ENCODE measurements around the gene CNOT9. TPM values are rescaled to one million over a fixed set of nuclear protein-coding genes. Genes with fewer than 3 reads are reported as not detected.
A peak's percentile ranks its signal among the peaks of the same experiment; 100 is the strongest.

The CNOT9 gene
- polyA plus RNA-seq, 3 donors, result 14.5 to 21.5 (median 18.4) TPM

GRCh38 chr2:218585541-218585940 lies 16.9 kb downstream of the CNOT9 start:
- no peaks in the 10 kb centered on the region for H3K9me3 ChIP-seq (replicated peaks in 1 of 2; ENCODE audit: control insufficient read depth in 1 of 2, insufficient read depth in 1 of 2, low read length in 2 of 2)
- Mint-ChIP-seq H3K27me3 (ENCODE audit: low read depth in 3 of 3) (no peaks in the 10 kb centered on the region), H3K9me3 (no peaks in the 10 kb centered on the region), H3K4me1 (no peaks in the 10 kb centered on the region), H3K4me3 (no peak overlapping the region), H3K36me3 (peaks cover 77 to 93% of the 10 kb centered on the region in 2 donors), H3K27ac (peak overlapping the region in 1 of 7 donors; percentile 45)
- no peak for DNase-seq
- H3K4me3 ChIP-seq (replicated peaks in 1 of 3; ENCODE audit: low read depth in 2 of 3, low read length in 3 of 3), result no peak overlapping the region
- no peaks in the 10 kb centered on the region for H3K4me1 ChIP-seq (ENCODE audit: control insufficient read depth in 1 of 2, insufficient read depth in 2 of 2, low read length in 2 of 2)
- no CpG with 5 or more reads among the region's 1 CpG for WGBS (ENCODE audit: insufficient coverage)
- H3K36me3 ChIP-seq (replicated peaks in 1 of 2; ENCODE audit: control insufficient read depth in 1 of 2, insufficient read depth in 2 of 2, low read length in 2 of 2), result peaks cover 82 to 99% of the 10 kb centered on the region in 2 donors
- H3K27me3 ChIP-seq (ENCODE audit: control insufficient read depth in 2 of 2, insufficient read depth in 2 of 2, low read length in 2 of 2), result no peaks in the 10 kb centered on the region
- peaks cover 5% of the 10 kb centered on the region for H4K20me1 ChIP-seq (ENCODE audit: insufficient read depth, low read length)
- no peak overlapping the region for H3K9ac ChIP-seq (ENCODE audit: insufficient read depth, low read length, poor library complexity, severe bottlenecking)
- peaks cover 5% of the 10 kb centered on the region for H3K79me2 ChIP-seq (ENCODE audit: insufficient read depth, low read length)
- H3K4me2 ChIP-seq (replicated peaks; ENCODE audit: extremely low read depth, low read length, poor library complexity, severe bottlenecking), result no peak overlapping the region
- TF ChIP-seq CTCF (IDR thresholded peaks at IDR 0.05), result no peak
- intact Hi-C loops (cut with micrococcal nuclease), result no loop called here
- H3K27ac ChIP-seq (ENCODE audit: low read depth in 1 of 2, low read length in 2 of 2), result no peak overlapping the region
- no peak overlapping the region for H2AFZ ChIP-seq (ENCODE audit: insufficient read depth, low read depth, low read length, poor library complexity, severe bottlenecking)

- Histone ChIP-seq H3K36me3 (replicated peaks in 1 of 2; ENCODE audit: control insufficient read depth in 1 of 2, insufficient read depth in 2 of 2, low read length in 2 of 2) (no peaks in the 10 kb centered on the region), H3K9ac (ENCODE audit: insufficient read depth, low read length, poor library complexity, severe bottlenecking) (no peak overlapping the region), H2AFZ (ENCODE audit: insufficient read depth, low read depth, low read length, poor library complexity, severe bottlenecking) (no peak overlapping the region), H3K27me3 (ENCODE audit: control insufficient read depth in 2 of 2, insufficient read depth in 2 of 2, low read length in 2 of 2) (peaks cover 0 to 2% of the 10 kb centered on the region in 2 donors), H3K27ac (ENCODE audit: low read depth in 1 of 2, low read length in 2 of 2) (no peak overlapping the region), H3K4me2 (replicated peaks; ENCODE audit: extremely low read depth, low read length, poor library complexity, severe bottlenecking) (no peak overlapping the region), H4K20me1 (ENCODE audit: insufficient read depth, low read length) (no peaks in the 10 kb centered on the region), H3K4me1 (ENCODE audit: control insufficient read depth in 1 of 2, insufficient read depth in 2 of 2, low read length in 2 of 2) (no peaks in the 10 kb centered on the region), H3K9me3 (replicated peaks in 1 of 2; ENCODE audit: control insufficient read depth in 1 of 2, insufficient read depth in 1 of 2, low read length in 2 of 2) (no peaks in the 10 kb centered on the region), H3K79me2 (ENCODE audit: insufficient read depth, low read length) (no peaks in the 10 kb centered on the region), H3K4me3 (replicated peaks in 1 of 3; ENCODE audit: low read depth in 2 of 3, low read length in 3 of 3) (no peak overlapping the region)
- H3K4me3 Mint-ChIP-seq, result no peak overlapping the region
- TF ChIP-seq CTCF (IDR thresholded peaks at IDR 0.05), result no peak
- DNase-seq, result no peak
- no peak overlapping the region for H3K27ac Mint-ChIP-seq
- H3K27me3 Mint-ChIP-seq (ENCODE audit: low read depth in 3 of 3), result peaks cover 1 to 5% (median 4%) of the 10 kb centered on the region in 3 donors
- intact Hi-C loops (cut with micrococcal nuclease), result no loop called here
- 90% methylated on average over 2 of the region's 2 CpGs for WGBS (ENCODE audit: insufficient coverage)
- H3K36me3 Mint-ChIP-seq, result no peaks in the 10 kb centered on the region
- H3K4me1 Mint-ChIP-seq, result no peaks in the 10 kb centered on the region
- H3K9me3 Mint-ChIP-seq, result peaks cover 0 to 2% (median 0%) of the 10 kb centered on the region in 7 donors
These were observed 36.8 kb downstream of the CNOT9 start for GRCh38 chr2:218605432-218605831.
